GM23248 (cell line): ENCODE results near the gene PCLO. TPM values are rescaled to one million over a fixed set of nuclear protein-coding genes. Genes with fewer than 3 reads are reported as not detected.
"Not testable (repeated sequence)": the region's sequence is repeated elsewhere in the genome, so short reads cannot be mapped to it uniquely, and the experiment has no call there.

ENCODE experiments used
- DNase-seq: peaks from one replicate; pipeline ENCODE4 v3.0.0-alpha.2; 2015
- H2AFZ ChIP-seq: fragments of 200-600 bp; sonication (generic); 2 replicates; pipeline ENCODE4 v1.6.1; 2016; ENCODE audit warnings: antibody characterized with exemption
- H3F3A ChIP-seq: fragments of 200-600 bp; sonication (generic); 2 replicates; pipeline ENCODE4 v1.6.1; 2016; ENCODE audit warnings: mild to moderate bottlenecking, antibody characterized with exemption, mixed run types; ENCODE audit not compliant: insufficient read depth
- H3K27ac ChIP-seq: fragments of 200-600 bp; sonication (generic); 2 replicates; pipeline ENCODE4 v1.5.1; 2016; ENCODE audit warnings: mild to moderate bottlenecking
- H3K27me3 ChIP-seq: fragments of 200-600 bp; sonication (generic); replicated peaks from 2 replicates; pipeline ENCODE4 v1.6.1; 2016; ENCODE audit warnings: mild to moderate bottlenecking; ENCODE audit not compliant: insufficient read depth
- H3K36me3 ChIP-seq: fragments of 200-600 bp; sonication (generic); 2 replicates; pipeline ENCODE4 v1.6.1; 2016; ENCODE audit warnings: low read depth, mild to moderate bottlenecking
- H3K4me1 ChIP-seq: fragments of 200-600 bp; sonication (generic); 2 replicates; pipeline ENCODE4 v1.6.1; 2016; ENCODE audit warnings: mild to moderate bottlenecking; ENCODE audit not compliant: insufficient read depth
- H3K4me2 ChIP-seq: fragments of 200-600 bp; sonication (generic); one replicate; pipeline ENCODE4 v1.6.1; 2016; ENCODE audit warnings: mild to moderate bottlenecking; ENCODE audit not compliant: unreplicated experiment
- H3K4me3 ChIP-seq: fragments of 200-600 bp; sonication (generic); 2 replicates; pipeline ENCODE4 v1.5.1; 2016; ENCODE audit warnings: mild to moderate bottlenecking
- H3K79me2 ChIP-seq: fragments of 200-600 bp; sonication (generic); 2 replicates; pipeline ENCODE4 v1.6.1; 2016; ENCODE audit warnings: mild to moderate bottlenecking; ENCODE audit not compliant: insufficient read depth
- H3K9ac ChIP-seq: fragments of 200-600 bp; sonication (generic); 2 replicates; pipeline ENCODE4 v1.6.1; 2016; ENCODE audit warnings: mild to moderate bottlenecking
- H3K9me2 ChIP-seq: fragments of 200-600 bp; sonication (generic); 2 replicates; pipeline ENCODE4 v1.6.1; 2016; ENCODE audit warnings: mixed run types, mild to moderate bottlenecking, moderate library complexity; ENCODE audit not compliant: insufficient read depth
- H3K9me3 ChIP-seq: fragments of 200-600 bp; sonication (generic); one replicate; pipeline ENCODE4 v1.6.1; 2017; ENCODE audit warnings: low read depth
- H4K20me1 ChIP-seq: fragments of 200-600 bp; sonication (generic); 2 replicates; pipeline ENCODE4 v1.6.0; 2016; ENCODE audit not compliant: insufficient read depth
- EZH2 ChIP-seq: fragments of 200-600 bp; sonication (generic); IDR thresholded peaks from 2 replicates; pipeline ENCODE4 v1.6.1; 2018; ENCODE audit warnings: antibody characterized with exemption, mild to moderate bottlenecking; ENCODE audit not compliant: insufficient read depth, poor library complexity, severe bottlenecking
- EZH2phosphoT487 ChIP-seq: fragments of 200-600 bp; sonication (generic); IDR thresholded peaks from 2 replicates; pipeline ENCODE4 v1.6.1; 2018; ENCODE audit warnings: antibody characterized with exemption, moderate library complexity, mild to moderate bottlenecking, low read depth; ENCODE audit not compliant: insufficient read depth
- WGBS, 2 experiments: methylation state at CpG; one replicate each; pipeline ENCODE4 v1.1.6; 2015 to 2017; ENCODE audit warnings: low lambda C conversion rate in 2 of 2, low coverage in 1 of 2; ENCODE audit errors: missing lambda C conversion rate in 2 of 2; 5-methylcytosine and 5-hydroxymethylcytosine counted together
- in situ Hi-C: fragments of 300-500 bp; cut with MboI; formaldehyde crosslinking; loops from 2 replicates; pipeline ENCODE4 v1.15.0; 2020
- polyA plus RNA-seq: library from polyadenylated mRNA; unstranded; fragments of >200 nt; fragmentation: Nextera tagmentation; extraction: Ambion mirVana; gene quantifications from 2 replicates; pipeline ENCODE4 v1.2.1, GENCODE V29; 2016
- total RNA-seq: library from RNA; depleted of rRNA; stranded (reverse); fragments of >200 nt; shearing (Covaris generic); gene quantifications from 2 replicates; pipeline ENCODE4 v1.2.3, GENCODE V29; 2014

Gene PCLO
- total and polyA plus RNA-seq, 2 experiments from 2014 or later, result 0.04 TPM; not detected in 1

DNA sequence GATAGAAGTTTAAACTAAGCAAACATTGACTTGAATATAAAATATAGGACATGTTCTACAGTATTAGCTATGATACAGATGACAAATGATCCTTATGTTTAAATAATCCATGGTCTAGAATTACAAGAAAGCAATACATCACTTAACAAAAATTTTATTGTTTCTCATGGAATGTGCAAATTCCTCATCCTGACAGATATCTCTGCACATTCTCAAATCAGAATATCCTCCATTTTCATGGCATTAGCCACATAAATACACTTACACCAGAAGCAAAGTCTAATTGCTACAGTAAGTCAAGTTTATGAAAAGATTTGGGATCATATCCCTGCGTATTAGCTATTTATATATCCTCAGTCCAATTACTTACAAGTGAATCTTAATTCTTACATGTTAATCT is 57.6 kb downstream of the PCLO start:
- H3K27ac ChIP-seq, result no peak overlapping the region
- H3K79me2 ChIP-seq, result no peaks in the 10 kb centered on the region
- DNase-seq, result no peak
- no peak for TF ChIP-seq EZH2phosphoT487
- H4K20me1 ChIP-seq, result no peaks in the 10 kb centered on the region
- no peak overlapping the region for H3K9ac ChIP-seq
- H3K4me3 ChIP-seq, result no peak overlapping the region
- WGBS, 2 experiments, result 20 to 25% methylated on average over 1 of the region's 1 CpG
- in situ Hi-C loops, result no loop called here
- no peak overlapping the region for H3K4me2 ChIP-seq
- no peaks in the 10 kb centered on the region for H3K9me3 ChIP-seq
- no peaks in the 10 kb centered on the region for H3K4me1 ChIP-seq
- no peaks in the 10 kb centered on the region for H3K9me2 ChIP-seq
- no peaks in the 10 kb centered on the region for H3K36me3 ChIP-seq
- peaks cover 9% of the 10 kb centered on the region; the same call in 1 of the 2 replicates for H3K27me3 ChIP-seq
- no peaks in the 10 kb centered on the region for H3F3A ChIP-seq
- no peak overlapping the region for H2AFZ ChIP-seq

DNA sequence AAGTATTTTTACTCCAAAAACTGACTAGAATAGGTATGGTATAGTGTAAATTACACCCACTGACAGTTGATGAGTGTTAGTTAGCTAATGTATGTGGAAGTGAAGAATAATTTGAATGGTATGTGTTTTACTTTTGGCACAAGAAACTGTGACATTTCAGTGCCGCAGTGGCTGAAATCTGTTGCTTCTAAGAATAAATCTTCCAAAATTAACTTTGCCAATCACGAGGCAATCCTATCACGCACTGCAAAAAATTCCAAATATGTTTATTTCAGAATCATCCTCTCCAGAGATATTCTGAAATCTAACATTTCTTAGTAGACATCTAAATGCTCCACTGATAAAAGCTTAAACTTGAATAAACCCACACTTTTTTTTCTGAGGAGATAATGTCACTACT is 61.2 kb downstream of the PCLO start:
- H3K9me2 ChIP-seq, result no peaks in the 10 kb centered on the region

DNA sequence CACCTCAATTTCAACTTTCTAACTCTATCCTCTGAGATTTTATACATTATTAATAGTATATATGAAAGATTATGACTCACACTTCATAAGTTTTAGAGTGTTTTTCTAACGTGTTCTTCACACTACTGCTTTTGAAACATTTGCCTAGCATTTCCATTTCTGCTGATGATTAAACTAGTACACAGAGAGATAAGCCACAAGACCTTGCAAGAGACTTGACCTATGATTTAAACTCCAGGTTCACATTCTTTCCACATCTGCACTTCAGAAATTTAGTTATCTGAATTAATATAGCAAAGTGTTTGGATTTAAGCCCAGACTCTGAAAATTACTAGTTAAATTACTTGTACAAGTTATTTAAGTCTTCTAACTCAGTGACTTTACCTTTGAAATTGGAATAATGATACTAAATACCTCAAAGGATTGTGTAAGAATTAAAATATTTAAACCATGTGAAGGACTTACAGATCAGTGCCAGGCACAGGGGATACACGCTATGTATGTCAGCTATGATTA is 66.6 kb downstream of the PCLO start:
- Histone ChIP-seq H3K27me3 (no peaks in the 10 kb centered on the region), H3K4me2 (no peak overlapping the region), H3K79me2 (no peaks in the 10 kb centered on the region), H2AFZ (no peak overlapping the region), H3K9me2 (no peaks in the 10 kb centered on the region), H3F3A (no peaks in the 10 kb centered on the region), H4K20me1 (no peaks in the 10 kb centered on the region), H3K36me3 (no peaks in the 10 kb centered on the region), H3K4me3 (no peak overlapping the region), H3K9ac (no peak overlapping the region), H3K27ac (no peak overlapping the region), H3K9me3 (no peaks in the 10 kb centered on the region), H3K4me1 (no peaks in the 10 kb centered on the region)
- TF ChIP-seq EZH2phosphoT487 (no peak), EZH2 (no peak)
- DNase-seq, result no peak
- in situ Hi-C loops, result no loop called here
- WGBS, 2 experiments, result 36 to 39% methylated on average over 2 of the region's 2 CpGs

More for the DNA sequence above, 61.2 kb downstream of the PCLO start:
- Histone ChIP-seq H4K20me1 (no peaks in the 10 kb centered on the region), H3K9ac (no peak overlapping the region), H3K4me1 (no peaks in the 10 kb centered on the region), H3K4me2 (no peak overlapping the region), H3F3A (no peaks in the 10 kb centered on the region), H2AFZ (no peak overlapping the region), H3K36me3 (no peaks in the 10 kb centered on the region), H3K27ac (no peak overlapping the region), H3K4me3 (no peak overlapping the region), H3K27me3 (peaks cover 9% of the 10 kb centered on the region; the same call in 1 of the 2 replicates), H3K9me3 (no peaks in the 10 kb centered on the region), H3K79me2 (no peaks in the 10 kb centered on the region)
- 2 to 3% methylated on average over 3 of the region's 3 CpGs for WGBS, 2 experiments
- no peak for DNase-seq
- TF ChIP-seq EZH2 (no peak), EZH2phosphoT487 (no peak)
- in situ Hi-C loops, result no loop called here

DNA sequence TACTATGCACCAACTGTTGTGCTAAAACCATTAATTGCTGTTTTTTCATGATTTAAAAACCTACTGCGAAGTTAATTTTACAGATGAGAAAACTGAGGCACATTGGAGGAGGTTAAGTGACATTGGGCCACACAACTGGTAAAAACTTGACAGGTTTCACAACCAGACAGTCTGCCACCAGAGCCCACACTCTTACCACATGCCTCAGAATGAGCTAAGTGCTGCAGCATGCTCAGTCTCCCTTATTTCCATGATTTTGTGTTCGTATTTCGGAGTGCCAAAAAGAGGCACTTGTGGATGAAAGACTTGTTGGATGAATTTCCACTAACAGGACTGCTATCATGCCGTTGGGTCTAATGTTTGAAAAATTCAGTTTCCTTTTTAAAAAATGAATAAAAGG is 77.4 kb downstream of the PCLO start:
- no peaks in the 10 kb centered on the region for H3K36me3 ChIP-seq
- no peaks in the 10 kb centered on the region for H4K20me1 ChIP-seq
- H3K9me3 ChIP-seq, result no peaks in the 10 kb centered on the region
- no peak overlapping the region for H3K4me2 ChIP-seq
- no peak for DNase-seq
- no peaks in the 10 kb centered on the region for H3K9me2 ChIP-seq
- H3K79me2 ChIP-seq, result no peaks in the 10 kb centered on the region
- WGBS, 2 experiments, result 25 to 26% methylated on average over 4 of the region's 4 CpGs
- no peak overlapping the region for H3K27ac ChIP-seq
- H3K27me3 ChIP-seq, result no peaks in the 10 kb centered on the region
- TF ChIP-seq EZH2, result no peak
- TF ChIP-seq EZH2phosphoT487, result no peak
- no peaks in the 10 kb centered on the region for H3K4me1 ChIP-seq
- no peak overlapping the region for H3K4me3 ChIP-seq
- H2AFZ ChIP-seq, result no peak overlapping the region
- in situ Hi-C loops, result no loop called here
- no peak overlapping the region for H3K9ac ChIP-seq
- H3F3A ChIP-seq, result no peaks in the 10 kb centered on the region

DNA sequence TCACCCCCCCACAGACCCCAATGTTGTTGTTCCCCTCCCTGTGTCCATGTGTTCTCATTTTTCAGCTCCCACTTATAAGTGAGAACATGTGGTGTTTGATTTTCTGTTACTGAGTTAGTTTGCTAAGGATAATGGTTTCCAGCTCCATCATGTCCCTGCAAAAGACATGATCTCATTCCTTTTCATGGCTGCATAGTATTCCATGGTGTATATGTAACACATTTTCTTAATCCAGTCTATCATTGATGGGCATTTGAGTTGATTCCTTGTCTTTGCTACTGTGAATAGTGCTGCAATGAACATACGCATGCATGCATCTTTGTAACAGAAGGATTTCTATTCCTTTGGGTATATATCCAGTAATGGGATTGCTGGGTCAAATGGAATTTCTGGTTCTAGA is 82.8 kb downstream of the PCLO start:
- 65 to 77% methylated on average over 1 of the region's 1 CpG for WGBS, 2 experiments
- H3K4me3 ChIP-seq, H2AFZ ChIP-seq, H3K79me2 ChIP-seq, H3K9me2 ChIP-seq, H3K36me3 ChIP-seq, H3K9ac ChIP-seq, DNase-seq, H3K9me3 ChIP-seq, H4K20me1 ChIP-seq, H3K4me1 ChIP-seq, in situ Hi-C loops, H3K4me2 ChIP-seq, H3K27me3 ChIP-seq, H3F3A ChIP-seq, H3K27ac ChIP-seq: not testable (repeated sequence)
